Measurements from ENCODE around the gene PDZD2.
"Not testable (repeated sequence)": the region's sequence is repeated elsewhere in the genome, so short reads cannot be mapped to it uniquely, and the experiment has no call there.

The PDZD2 gene

DNA sequence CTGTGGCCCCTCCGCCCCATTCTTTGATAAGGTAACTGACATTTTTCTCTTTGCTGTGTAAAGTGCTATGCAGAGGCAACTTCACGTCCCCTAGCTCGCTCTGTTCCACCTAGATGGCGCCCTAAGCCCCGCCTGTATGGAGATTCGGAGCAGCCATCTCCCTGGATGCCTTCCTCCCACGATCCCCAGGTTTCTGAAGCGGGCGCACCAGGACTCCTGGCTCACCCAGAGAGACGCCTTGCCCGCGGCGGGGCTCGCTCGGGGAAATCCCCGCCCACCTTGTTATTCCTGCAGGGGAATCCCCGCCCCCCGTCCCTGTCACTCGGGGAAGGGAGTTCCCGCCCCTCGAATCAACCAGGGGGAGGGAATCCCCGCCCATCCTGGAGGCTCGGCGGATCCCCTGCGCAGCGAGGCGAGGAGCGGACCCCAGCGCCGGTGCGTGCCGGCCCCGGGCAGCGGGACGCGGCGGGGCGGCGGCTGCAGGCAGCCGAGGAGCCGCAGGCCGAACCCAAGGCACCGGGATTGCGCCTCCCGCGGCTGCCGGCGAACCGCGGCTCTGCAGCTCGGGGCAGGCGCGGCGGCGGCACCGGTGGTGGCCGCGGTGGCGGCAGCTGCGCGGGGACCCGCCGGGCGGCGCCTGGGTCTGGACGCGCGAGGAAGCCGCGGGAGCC, at the start of gene PDZD2:
Gene PDZD2 (plus strand): TSS at position 384 of the 671 bp plus-strand sequence.
- peak; percentile 81 to 84 for DNase-seq

DNA sequence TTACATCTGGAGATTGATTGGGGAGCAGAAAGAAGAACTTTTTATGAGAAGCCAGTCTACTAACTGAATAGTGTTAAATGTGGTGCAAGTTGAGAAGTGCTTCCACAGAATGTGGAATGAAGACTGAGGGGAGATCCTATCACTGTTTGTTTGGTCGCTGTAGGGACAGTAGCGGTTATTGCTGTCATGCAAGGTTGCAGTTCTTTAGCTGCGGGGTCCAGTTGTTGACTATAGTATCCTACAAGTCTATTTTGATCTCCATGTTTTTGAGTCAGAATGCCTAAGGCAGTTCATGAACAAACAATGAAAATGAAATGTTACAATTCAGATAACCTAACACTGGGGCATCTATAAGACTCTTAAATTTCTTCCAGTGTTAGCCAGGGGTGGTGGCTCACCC, 45.3 kb upstream of the PDZD2 start:
- no peak for DNase-seq

DNA sequence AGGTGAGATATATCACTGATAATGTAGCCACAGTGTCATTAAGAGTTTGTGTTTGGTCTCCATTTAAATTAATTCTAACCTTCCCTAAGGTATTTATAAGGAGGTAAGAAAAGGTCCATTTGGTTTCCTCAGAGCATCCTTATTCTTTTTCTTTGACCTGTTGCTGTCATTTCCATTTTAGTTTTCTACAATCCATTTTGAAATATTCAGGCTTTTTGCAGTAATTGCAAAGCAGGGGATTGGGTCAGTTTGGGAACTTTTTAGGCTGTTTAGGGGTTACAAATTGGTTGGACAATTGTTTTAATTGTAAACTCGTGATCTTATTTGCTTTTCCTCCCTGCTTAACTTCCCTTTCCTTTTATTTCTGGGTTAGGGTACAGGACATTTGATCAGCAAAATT, 42.6 kb upstream of the PDZD2 start:
- DNase-seq: no peak

DNA sequence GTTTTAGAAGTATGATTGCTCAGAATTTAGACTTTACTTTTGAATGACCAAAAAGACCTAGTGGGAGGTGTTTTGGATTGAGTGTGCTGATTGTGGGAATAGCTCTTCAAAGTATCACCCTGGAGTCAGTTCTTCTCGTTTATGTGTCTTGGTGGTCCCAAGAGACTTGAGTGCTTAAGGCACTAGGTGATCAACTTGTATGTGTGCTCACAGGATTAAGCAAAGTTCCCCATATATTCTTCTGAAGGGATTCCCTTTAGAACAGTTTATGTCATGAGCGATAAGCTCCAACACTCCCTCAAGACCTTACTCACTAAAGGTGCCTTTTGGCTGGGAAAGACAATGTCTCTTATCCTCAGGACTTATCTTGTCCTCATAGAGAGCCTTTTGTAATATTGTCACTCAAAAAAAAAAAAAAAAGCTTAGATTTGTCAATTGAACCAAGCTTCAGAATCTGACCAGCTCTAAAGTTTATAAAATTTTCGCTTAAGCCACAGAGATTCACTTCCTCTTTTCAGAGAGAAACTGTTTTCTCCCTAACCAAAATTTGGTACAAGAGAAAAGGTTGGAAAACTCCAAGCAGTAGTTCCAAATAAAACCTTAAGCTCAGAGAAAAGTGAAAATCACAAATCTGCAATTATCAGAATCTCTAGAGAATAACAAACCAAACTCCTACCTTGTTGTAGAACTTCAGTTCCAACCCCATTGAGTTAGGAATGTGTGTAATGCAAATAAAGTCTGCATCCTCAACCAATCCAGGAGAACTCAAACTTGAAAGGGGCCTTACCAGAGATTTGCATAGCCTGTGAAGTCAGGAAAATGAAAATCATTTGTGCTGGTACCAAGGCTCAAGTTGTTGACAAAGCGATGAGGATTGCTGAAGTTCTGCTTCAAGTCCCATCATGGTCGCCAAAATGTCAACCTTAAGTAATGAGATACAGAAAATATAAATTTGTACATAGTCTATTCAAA, 40.0 kb upstream of the PDZD2 start:
- DNase-seq: no peak

DNA sequence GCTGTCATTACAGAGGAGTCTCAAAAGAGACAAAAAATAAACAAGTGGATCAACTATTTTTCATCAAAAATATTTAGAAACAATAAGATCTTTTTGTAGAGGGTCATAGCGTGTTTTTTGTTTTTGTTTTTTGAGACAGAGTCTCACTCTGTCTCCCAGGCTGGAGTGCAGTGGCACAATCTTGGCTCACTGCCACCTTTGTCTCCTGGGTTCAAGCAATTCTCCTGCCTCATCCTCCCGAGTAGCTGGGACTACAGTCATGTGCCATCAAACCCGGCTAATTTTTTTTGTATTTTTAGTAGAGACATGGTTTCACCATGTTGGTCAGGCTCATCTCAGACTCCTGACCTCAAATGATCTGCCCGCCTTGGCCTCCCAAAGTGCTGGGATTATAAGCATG, 36.6 kb upstream of the PDZD2 start:
- not testable (repeated sequence) for DNase-seq

DNA sequence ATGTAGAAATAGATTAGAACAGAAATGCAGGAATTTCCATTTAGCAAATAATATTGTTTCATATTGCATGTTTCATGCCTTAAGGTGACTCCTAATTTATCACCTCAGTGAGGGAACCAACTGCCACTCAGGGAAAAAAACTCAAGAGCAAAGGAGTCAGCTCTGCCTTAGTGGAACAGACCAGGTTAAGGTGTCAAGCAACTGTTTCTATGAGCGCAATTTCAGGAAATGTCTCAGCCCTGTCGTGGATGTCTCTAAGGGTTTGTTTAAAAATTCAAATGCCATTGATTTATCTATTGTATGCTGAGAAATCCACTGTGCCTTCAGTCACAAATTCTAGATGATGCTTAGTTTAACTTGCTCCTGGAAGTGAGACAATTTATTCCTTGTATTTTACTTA, 34.7 kb upstream of the PDZD2 start:
- no peak for DNase-seq

DNA sequence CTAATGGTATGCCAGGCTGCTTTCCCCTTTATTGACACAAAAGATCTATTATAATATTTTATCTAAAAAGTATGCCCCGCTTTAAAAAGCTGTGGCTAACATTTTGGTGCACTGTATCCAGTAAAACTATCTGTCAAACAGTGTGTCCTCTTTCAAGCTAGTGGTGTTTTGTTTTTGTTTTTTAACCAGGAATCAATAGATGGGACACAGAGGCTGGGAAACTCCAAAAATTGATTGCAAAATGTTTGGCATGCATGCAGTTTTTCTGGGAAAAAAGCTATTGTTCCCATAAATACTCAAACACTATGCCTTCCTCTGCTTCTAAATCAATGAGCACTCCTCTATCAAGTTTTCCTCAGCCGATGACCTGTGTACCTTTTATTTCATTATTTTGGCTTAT, 34.3 kb upstream of the PDZD2 start:
- no peak for DNase-seq

DNA sequence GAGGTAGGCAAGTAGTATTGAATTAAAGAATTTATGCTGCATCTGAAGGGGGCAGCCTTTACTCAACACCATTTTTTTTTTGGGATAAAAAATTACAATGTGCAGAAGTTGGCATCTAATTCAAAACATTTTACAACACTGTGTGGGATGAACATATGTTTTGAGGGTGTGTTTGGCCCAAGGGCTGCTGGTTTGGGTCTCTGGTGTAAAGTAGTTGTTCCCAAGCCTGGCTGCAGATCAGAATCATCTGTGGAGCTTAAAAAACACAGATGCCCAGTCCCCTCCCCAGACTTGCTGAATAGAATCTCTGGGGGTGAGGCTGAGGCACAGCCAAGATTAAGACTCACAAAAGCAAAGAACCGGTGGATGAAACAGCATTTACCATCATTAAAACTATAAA, 33.0 kb upstream of the PDZD2 start:
- DNase-seq: no peak

DNA sequence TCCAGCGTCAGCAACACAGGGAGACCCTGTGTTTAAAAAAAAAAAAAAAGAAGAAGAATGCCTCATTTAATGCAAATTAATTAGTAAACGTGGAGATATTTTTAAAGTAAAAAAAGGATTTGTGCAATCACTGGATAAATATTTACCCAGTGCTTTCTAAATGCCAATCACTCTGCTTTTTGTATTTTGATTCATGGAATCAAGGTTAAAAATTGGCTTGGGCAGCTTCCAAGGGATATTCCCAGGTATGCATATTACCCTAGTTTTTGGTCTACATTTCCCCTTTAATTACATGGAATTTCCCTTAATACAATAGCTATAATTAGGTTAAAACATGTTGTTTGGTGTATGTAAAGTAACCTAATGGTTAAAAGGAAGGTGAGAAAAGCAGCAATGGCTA, 31.4 kb upstream of the PDZD2 start:
- no peak for DNase-seq

DNA sequence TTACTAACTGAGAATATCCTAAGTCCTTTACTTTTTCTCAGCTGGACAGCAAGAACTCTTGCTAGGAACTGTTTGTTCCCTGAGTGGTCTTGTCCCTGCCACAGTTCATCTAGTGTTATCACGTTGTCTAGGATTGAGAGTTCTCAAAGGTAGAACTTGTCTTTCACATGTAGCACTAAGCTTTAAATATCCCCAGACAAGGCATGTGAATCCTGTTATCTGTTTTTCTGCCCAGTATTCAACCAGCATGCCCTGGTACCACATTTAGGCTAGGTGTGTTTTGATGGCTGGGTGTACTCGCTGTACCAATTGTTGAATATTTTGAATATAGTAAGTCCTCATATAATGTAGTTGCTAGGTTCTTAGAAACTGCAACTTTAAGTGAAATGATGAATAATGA, 27.9 kb upstream of the PDZD2 start:
- no peak for DNase-seq

DNA sequence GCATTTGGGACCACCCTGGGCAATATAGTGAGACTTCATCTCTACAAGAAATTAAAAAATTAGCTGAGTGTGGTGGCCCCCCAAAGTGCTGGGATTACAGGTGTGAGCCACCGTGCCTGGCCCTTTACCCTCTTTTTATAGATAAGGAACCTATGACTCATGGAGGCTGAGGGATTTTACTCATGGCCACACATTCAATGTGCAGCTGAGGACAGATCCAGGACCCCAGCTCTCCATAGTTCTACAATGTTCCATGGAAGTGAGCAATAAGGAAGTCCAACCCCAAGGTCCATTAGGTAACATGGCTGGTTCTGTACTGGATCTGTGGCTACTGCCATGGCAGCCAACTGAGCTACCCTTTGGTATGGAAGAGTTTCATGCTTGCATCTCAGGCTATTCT, 25.3 kb upstream of the PDZD2 start:
- DNase-seq: no peak

DNA sequence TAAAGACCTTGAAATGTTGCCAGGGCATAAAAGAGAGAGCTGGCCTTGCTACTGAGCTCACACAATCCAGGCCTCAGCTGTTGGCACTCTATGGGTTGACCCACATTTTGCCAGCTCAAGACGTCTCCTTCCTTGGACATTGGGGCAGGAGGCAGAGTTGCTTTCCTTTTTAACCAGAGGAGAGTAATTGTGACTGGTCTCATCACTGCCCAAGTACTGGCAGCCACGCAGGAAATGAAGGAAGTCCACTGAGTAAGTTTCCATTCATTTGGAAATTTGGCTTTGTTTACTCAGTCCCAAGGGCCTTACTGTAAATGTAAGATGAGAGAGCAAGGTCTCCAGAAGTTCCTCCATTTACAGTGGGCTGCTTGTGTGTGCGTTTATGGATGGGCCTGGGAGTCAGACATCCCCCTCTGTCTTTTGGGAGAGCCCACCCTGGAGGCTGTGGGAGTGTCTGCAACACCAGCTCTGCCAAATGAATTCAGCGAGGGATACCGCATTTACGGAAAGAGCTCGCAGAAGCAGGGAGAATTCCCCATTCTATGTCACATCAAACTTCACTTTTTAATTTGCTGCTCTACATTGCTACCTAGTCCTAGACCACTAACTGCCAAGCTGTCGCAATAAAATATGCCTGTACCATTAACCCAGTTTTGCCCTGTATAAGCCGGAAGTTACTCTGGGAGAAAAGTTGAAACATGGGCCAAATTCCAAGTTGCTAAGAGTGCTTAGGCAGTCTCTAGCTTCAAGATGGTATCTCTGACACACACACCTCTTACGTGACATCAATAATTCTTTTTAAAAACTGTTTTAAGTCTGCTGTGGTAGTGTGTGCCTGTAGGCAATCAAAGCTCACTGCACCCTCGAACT, 24.5 kb upstream of the PDZD2 start:
- DNase-seq: no peak

DNA sequence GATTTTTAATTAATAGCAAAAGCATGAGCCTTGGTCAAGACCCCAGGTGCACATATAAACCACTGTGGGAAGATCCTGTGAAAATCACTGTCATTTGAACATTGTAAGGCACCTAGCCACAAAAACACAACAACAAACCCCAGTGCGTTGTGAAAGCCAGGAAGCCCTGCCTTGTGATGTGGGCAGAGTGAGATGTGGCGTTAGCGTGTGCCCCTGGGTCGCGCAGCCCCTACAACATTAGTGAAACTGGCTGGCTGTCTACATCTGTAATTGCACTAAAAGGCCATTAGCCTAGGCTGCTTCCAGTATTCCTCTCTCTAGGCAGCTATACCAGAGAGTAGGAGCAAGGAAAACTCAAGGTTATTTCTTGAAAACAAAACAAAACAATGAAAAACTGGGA, 21.1 kb upstream of the PDZD2 start:
- no peak for DNase-seq

DNA sequence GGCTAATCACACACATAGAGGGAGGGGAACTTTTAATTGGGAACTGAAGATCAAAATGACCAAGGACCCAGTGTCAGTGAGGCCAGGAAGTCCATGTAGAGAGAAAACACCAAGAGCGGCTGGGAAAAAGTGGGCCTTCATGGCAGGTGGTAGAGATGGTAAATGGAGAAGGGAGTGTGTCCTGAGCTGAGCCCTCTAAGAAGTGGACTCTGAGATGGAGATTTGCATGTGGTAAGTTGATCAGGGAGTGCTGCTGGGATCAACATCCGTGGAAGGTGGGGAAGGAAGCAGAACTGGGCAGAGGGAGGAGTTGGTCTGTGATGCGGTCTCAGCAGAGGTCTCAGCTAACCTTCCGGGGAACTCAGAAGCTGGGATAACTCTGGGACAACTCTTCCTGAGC, 18.9 kb upstream of the PDZD2 start:
- no peak for DNase-seq

DNA sequence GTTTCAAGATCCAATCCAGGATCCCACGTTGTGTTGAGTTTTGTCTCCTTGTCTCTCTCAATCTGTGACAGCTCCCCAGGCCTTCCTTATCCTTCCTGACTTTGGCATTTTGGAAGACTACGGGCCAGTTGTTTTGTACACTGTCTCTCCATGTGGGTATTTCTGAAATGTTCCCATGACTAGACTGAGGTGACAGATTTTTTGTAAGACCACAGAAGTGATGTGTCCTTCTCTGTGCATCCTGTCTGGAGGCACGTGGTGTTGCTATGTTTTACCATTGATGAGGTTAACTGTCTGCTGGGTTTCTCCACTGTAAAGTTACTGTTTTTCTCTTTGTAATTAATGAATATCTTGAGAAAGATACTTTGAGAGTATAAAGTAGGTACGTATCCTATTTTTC, 15.7 kb upstream of the PDZD2 start:
- DNase-seq: no peak

DNA sequence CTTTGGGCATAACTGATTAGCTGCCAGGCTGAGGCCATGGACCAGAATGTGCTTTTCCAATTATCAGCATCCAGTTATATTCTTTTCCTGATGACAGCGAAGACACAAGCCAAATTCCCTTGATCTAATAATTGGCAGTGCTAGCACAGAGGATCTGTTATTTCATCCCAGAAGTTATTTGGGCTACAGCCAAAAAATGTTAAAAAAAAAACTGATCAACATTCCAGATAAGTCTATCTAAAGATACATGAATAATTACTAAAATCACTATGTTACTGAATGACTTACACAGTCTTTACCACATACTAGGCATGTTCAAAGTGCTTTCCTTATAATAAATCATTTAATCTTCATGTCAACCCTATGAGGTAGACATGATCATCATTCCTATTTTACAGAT, 13.5 kb upstream of the PDZD2 start:
- DNase-seq: no peak

DNA sequence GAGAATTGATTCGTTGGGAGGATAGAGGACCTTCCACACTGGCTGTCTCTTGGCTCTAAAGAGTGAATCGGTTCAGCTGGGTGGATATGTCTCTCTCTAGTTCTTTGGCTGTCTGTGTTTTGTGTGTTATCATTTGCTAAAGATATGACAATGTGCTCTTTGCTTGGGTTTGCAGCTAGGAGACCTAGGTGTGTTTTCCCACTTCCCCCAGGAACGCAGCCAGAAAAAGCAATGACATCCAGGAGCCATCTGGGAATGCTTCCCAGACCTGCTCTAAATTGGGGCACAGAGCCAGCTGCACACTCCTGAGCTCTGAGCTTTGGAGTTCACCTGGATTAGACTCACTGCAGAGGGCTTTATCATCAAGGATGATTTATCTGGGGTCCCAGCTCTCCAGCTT, 12.8 kb upstream of the PDZD2 start:
- DNase-seq: no peak

DNA sequence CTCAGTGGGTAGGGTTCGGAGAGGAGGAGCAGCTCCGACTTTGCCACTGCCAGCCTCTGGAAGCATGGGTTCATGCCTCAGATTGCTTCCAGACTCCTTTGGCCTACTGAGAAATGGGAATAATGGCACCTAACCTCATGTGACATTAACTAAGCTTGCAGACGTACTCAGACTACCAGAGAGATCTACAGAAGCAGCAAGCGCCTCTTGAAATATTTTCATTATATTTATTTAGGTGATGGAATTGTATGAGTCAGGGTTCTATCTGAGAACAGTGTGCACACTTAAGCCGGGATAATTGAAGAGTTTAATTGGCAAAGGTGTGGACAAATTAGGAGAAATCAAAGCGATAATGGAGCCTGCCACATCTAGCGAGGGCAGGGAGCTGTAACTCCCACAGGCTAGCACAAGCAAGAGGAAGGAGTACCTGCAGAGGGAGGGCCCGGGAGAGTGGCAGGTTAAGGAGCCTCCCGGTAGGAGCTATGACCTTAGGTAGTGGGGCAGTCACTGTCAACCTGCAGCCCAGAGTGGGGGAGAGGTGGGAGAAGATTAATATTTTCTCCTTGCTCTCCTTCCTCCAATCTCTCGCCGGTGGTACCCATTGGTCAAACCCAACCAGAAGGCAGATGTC, 12.2 kb upstream of the PDZD2 start:
- DNase-seq: no peak

DNA sequence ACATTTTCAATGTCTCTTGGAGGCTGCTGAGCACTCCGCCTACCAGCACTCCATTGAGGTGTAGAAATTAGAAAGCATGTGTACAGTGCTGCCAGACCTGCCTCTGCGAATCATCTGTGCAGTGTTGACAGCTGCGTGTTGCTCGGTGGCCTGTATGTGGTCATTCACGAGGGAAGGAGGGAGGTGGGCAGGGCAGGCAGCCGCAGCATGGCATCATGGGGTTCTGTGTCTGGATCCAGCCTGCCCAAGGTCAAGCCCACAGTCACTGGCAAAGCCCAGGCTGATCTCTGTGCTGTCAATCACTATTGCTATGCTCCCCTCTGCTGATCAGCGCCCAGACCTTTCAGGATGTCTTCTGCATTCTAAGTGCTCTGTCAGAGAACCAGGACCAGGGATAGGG, 8.0 kb upstream of the PDZD2 start:
- no peak for DNase-seq

DNA sequence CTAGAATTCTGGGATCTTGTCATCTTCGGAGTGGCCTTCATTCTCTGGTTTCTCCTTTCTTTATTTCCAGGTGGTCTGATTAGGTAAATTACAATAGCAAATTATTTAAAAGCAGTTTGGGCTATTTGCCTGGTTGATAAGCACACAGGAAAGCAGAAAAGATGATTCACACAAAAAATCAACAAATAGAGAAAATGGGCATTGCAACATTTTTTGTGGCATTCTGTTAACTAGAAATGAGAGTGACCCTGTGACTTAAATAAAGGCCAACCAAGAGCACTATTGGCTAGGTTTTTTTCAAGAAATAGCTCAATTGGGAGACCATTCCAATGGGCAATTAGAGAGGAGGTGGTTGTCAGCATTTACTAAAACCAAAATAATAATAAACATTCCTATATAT, 6.5 kb upstream of the PDZD2 start:
- no peak for DNase-seq

DNA sequence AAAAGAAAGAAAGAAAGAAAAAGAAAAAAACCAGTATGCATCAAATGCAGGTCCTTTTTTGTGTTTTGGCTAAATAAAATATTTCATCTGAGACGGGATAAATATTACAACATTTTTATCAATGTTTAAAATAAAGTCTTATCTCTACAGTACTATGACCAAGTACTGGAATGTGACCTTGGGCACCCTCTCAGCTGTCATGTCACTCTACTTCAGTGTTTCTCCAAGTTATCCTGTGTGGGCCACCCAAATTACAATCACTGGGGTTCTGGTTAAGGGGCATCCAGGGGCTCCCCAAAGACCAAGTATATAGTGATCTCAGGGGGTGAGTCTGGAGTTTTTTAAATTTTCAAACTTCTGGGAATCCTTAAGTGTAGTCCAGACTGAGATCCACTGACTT, 3.5 kb upstream of the PDZD2 start:
- DNase-seq: no peak

DNA sequence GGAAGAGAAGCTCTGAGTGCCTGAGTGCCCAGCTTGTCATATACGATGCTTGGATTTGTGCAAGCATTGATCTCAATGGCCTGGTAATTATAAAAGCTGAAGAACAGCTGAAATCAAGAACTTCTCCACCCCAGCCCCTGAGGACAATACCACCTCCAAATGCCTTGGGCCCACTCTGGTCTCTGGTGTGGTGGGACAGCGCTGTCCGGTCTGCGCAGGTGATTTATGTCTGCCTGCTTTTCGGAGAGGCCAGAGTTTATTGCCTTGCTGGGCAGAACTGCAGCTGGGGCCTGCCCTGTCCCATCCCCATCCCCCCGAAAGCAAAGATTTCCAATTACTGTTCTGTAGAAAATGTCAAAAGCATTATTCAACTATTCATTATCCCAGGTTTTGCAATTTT, 1.1 kb upstream of the PDZD2 start:
- DNase-seq: no peak

DNA sequence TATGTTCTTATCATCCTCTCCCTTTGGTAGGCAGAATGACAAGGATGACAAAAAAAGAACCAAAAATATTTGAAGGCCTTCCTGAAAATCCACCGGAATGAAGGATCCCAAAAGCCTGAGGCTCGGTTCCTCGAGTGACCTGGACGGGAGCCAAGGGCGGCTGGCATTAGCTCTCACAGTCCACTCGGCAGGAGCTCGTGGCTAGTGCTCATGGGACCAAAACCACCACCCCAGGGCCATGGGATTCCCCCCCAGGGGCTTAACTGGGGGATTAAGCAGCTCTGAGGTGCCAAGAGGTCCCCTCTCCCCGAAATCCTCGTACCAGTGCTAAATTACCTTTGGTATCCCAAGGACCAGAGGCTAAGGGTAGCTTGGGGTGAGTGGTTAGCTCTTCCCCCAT, 586 bp upstream of the PDZD2 start:
- DNase-seq: no peak

Measured in stimulated activated CD4-positive, alpha-beta T cell treated with anti-CD3 and anti-CD28 coated beads, Interleukin-2, amount 100 ng/mL, for 24 hours (primary cell).